Keratinocyte (primary cell): ENCODE results near the gene SP6. TPM values are rescaled to one million over a fixed set of nuclear protein-coding genes. Genes with fewer than 3 reads are reported as not detected.

ENCODE experiments used
- DNase-seq: peaks from one replicate; pipeline ENCODE4 v3.0.0-alpha.2; 2011; ENCODE audit warnings: low read depth, missing footprints, low spot score
- FAIRE-seq: peaks from 2 replicates; lab custom pipeline; 2011; peaks lifted over from hg19 to GRCh38; lab: Jason Lieb, UNC
- H2AFZ ChIP-seq: 2 replicates; pipeline ENCODE4 v1.6.0; 2012; ENCODE audit warnings: low read length, control low read depth, inconsistent platforms; ENCODE audit not compliant: control insufficient read depth
- H3K27ac ChIP-seq: 2 replicates; pipeline ENCODE4 v1.5.1; 2011; ENCODE audit warnings: low read length; ENCODE audit not compliant: control insufficient read depth, insufficient read depth
- H3K27me3 ChIP-seq: 3 replicates; pipeline ENCODE4 v1.6.0; 2011; ENCODE audit warnings: low read length; ENCODE audit not compliant: control insufficient read depth, insufficient read depth; ENCODE audit errors: extremely low read depth
- H3K36me3 ChIP-seq, 2 experiments: 2 replicates in 1 of 2; 3 replicates in 1 of 2; pipeline ENCODE4 v1.5.1; 2011; ENCODE audit warnings: low read length in 2 of 2, mild to moderate bottlenecking in 1 of 2; ENCODE audit not compliant: control insufficient read depth in 2 of 2, insufficient read depth in 2 of 2; ENCODE audit errors: extremely low read depth in 1 of 2
- H3K4me1 ChIP-seq: 3 replicates; pipeline ENCODE4 v1.5.1; 2011; ENCODE audit warnings: low read length; ENCODE audit not compliant: control insufficient read depth, insufficient read depth; ENCODE audit errors: extremely low read depth
- H3K4me2 ChIP-seq: 3 replicates; pipeline ENCODE4 v1.6.0; 2011; ENCODE audit warnings: low read depth, low read length; ENCODE audit not compliant: control insufficient read depth, insufficient read depth; ENCODE audit errors: extremely low read depth
- H3K4me3 ChIP-seq, 3 experiments: fragments of 200-600 bp in 1 of 3; sonication (generic) in 1 of 3; 2 replicates in 2 of 3; 3 replicates in 1 of 3; pipeline ENCODE4 v1.5.1; 2011 to 2016; ENCODE audit warnings: low read length in 3 of 3, mild to moderate bottlenecking in 3 of 3, control low read depth in 2 of 3, inconsistent platforms in 1 of 3, low read depth in 1 of 3, mixed read lengths in 1 of 3, mixed run types in 1 of 3, moderate library complexity in 1 of 3; ENCODE audit not compliant: control insufficient read depth in 2 of 3, insufficient read depth in 2 of 3; ENCODE audit errors: extremely low read depth in 1 of 3
- H3K79me2 ChIP-seq: 2 replicates; pipeline ENCODE4 v1.6.0; 2012; ENCODE audit warnings: low read length; ENCODE audit not compliant: control insufficient read depth, insufficient read depth
- H3K9ac ChIP-seq: 3 replicates; pipeline ENCODE4 v1.6.0; 2011; ENCODE audit warnings: low read length; ENCODE audit not compliant: control insufficient read depth, insufficient read depth; ENCODE audit errors: extremely low read depth
- H3K9me1 ChIP-seq: 3 replicates; pipeline ENCODE4 v1.6.0; 2011; ENCODE audit warnings: low read length; ENCODE audit not compliant: control insufficient read depth, insufficient read depth; ENCODE audit errors: extremely low read depth
- H3K9me3 ChIP-seq: 2 replicates; pipeline ENCODE4 v1.5.1; 2012; ENCODE audit warnings: low read depth, low read length; ENCODE audit not compliant: control insufficient read depth
- H4K20me1 ChIP-seq: 3 replicates; pipeline ENCODE4 v1.6.0; 2011; ENCODE audit warnings: low read length; ENCODE audit not compliant: control insufficient read depth, insufficient read depth; ENCODE audit errors: extremely low read depth
- EZH2 ChIP-seq: IDR thresholded peaks from one replicate; pipeline ENCODE4 v1.6.1; 2012; ENCODE audit warnings: inconsistent platforms, mild to moderate bottlenecking, low read length, moderate library complexity
- dilution Hi-C: fragments of 300-500 bp; cut with MboI; formaldehyde crosslinking; loops from one replicate; pipeline ENCODE4 v1.7.0; 2020; ENCODE audit warnings: low sequenced_read_pairs; ENCODE audit not compliant: extremely low pct_ligation_motif_present
- polyA plus RNA-seq, 5 experiments: library from polyadenylated mRNA; depleted of rRNA in 3 of 5; stranded (reverse) in 3 of 5; stranded (forward) in 1 of 5; unstranded in 1 of 5; fragments of >200 nt; gene quantifications; 1 replicate in 1 of 5; 2 replicates in 3 of 5; 3 replicates in 1 of 5; pipeline versions ENCODE4 v1.2.1 to v1.2.3, GENCODE V29; 2011 to 2012; ENCODE audit warnings: missing spikeins in 2 of 5, low read depth in 1 of 5, low replicate concordance in 1 of 5
- TF ChIP-seq, protein P1 (sequence below), 3 experiments: IDR thresholded peaks in 1 of 3; conservative IDR thresholded peaks in 1 of 3; optimal IDR thresholded peaks in 1 of 3; 2 replicates in 2 of 3; 3 replicates in 1 of 3; pipeline versions ENCODE3 to v1.5.1; 2011; ENCODE audit warnings: low read length in 3 of 3, mild to moderate bottlenecking in 3 of 3, moderate library complexity in 2 of 3, control low read depth in 1 of 3, inconsistent platforms in 1 of 3; ENCODE audit not compliant: insufficient read depth in 2 of 3; ENCODE audit errors: extremely low read depth in 1 of 3

Gene SP6
- polyA plus RNA-seq, 1 donor (not counting 4 experiments of a cell fraction or from before 2014, with no cell fraction given) = 2.0 TPM

DNA sequence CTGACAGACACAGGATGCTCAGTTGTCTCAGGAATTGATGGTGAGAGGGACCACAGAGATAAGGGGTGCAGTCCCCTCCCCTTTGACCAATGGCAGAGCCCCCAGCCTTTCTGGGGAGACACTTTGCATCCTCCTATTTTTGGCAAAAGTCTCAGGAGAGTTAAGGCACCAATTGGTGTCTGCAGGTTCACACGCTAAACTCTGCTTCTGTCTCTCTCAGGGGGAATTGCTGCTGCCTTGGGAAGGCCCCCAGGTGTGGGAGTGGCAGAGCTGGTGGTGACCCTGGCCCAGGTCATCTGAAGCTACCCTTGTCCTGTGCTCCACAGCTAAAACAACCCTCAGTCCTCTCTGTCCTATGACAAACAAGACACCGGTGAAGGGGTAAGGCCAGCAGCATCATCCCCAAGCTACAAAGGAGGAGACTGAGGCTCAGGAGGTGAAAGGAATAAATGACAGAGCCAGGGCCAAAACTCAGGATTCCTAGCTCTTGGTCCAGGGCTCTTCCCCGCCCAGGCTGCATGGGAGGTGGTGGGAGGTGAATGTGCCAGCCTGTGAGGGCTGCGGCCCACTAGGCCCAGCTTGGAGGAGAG, 49.7 kb downstream of the SP6 start:
- H3K4me3 ChIP-seq = no peak overlapping the region
- H2AFZ ChIP-seq = no peak overlapping the region
- dilution Hi-C loops = no loop called here
- H3K9ac ChIP-seq = no peak overlapping the region
- no peaks in the 10 kb centered on the region for H4K20me1 ChIP-seq
- H3K9me1 ChIP-seq = no peaks in the 10 kb centered on the region
- H3K36me3 ChIP-seq = no peaks in the 10 kb centered on the region
- TF ChIP-seq, protein P1, sequence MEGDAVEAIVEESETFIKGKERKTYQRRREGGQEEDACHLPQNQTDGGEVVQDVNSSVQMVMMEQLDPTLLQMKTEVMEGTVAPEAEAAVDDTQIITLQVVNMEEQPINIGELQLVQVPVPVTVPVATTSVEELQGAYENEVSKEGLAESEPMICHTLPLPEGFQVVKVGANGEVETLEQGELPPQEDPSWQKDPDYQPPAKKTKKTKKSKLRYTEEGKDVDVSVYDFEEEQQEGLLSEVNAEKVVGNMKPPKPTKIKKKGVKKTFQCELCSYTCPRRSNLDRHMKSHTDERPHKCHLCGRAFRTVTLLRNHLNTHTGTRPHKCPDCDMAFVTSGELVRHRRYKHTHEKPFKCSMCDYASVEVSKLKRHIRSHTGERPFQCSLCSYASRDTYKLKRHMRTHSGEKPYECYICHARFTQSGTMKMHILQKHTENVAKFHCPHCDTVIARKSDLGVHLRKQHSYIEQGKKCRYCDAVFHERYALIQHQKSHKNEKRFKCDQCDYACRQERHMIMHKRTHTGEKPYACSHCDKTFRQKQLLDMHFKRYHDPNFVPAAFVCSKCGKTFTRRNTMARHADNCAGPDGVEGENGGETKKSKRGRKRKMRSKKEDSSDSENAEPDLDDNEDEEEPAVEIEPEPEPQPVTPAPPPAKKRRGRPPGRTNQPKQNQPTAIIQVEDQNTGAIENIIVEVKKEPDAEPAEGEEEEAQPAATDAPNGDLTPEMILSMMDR (optimal IDR thresholded peaks at IDR 0.05 in 1 of 3, IDR thresholded peaks at IDR 0.05 in 1 of 3, conservative IDR thresholded peaks at IDR 0.05 in 1 of 3; ENCODE audit: extremely low read depth in 1 of 3, insufficient read depth in 2 of 3, low read length in 3 of 3) = no peak
- no peak for TF ChIP-seq EZH2
- no peak for FAIRE-seq
- no peaks in the 10 kb centered on the region for H3K4me1 ChIP-seq
- DNase-seq = no peak
- H3K9me3 ChIP-seq = no peaks in the 10 kb centered on the region
- H3K27me3 ChIP-seq = no peaks in the 10 kb centered on the region
- H3K79me2 ChIP-seq = no peaks in the 10 kb centered on the region
- no peak overlapping the region for H3K27ac ChIP-seq
- no peak overlapping the region for H3K4me2 ChIP-seq

DNA sequence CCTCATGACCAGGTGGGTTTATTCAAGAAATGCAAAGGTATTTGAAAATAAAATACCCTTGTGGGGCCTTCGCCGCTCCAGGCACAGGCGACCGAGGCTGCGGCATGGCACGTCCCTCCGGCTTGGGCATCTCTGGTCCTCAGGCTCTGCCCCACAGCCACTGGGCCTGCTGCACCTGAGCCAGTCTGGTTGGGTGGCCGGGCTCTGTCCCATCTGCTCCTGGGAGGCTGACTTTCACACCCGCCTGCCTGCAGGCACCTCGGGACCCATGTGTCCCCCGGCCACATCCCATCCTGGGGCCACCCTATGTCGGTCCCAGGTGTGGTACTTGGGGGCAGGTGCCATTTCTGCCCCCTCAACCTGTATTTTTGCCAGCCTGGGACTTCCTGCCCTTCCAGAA, 50.3 kb downstream of the SP6 start:
- H3K9me1 ChIP-seq = no peaks in the 10 kb centered on the region
- no peak overlapping the region for H3K9ac ChIP-seq
- no peak for FAIRE-seq
- no peak overlapping the region for H2AFZ ChIP-seq
- dilution Hi-C loops = no loop called here
- no peaks in the 10 kb centered on the region for H3K4me1 ChIP-seq
- no peak overlapping the region for H3K27ac ChIP-seq
- no peak overlapping the region for H3K4me3 ChIP-seq
- no peaks in the 10 kb centered on the region for H4K20me1 ChIP-seq
- no peak for DNase-seq
- no peaks in the 10 kb centered on the region for H3K9me3 ChIP-seq
- H3K27me3 ChIP-seq = no peaks in the 10 kb centered on the region
- H3K4me2 ChIP-seq = no peak overlapping the region
- no peaks in the 10 kb centered on the region for H3K79me2 ChIP-seq
- TF ChIP-seq EZH2 = no peak
- TF ChIP-seq, protein P1 (optimal IDR thresholded peaks at IDR 0.05 in 1 of 3, IDR thresholded peaks at IDR 0.05 in 1 of 3, conservative IDR thresholded peaks at IDR 0.05 in 1 of 3; ENCODE audit: extremely low read depth in 1 of 3, insufficient read depth in 2 of 3, low read length in 3 of 3) = no peak
- no peaks in the 10 kb centered on the region for H3K36me3 ChIP-seq
